ENCODE results near the gene TMEM38A.
"Not testable (repeated sequence)": the region's sequence is repeated elsewhere in the genome, so short reads cannot be mapped to it uniquely, and the experiment has no call there.

The TMEM38A gene

DNA sequence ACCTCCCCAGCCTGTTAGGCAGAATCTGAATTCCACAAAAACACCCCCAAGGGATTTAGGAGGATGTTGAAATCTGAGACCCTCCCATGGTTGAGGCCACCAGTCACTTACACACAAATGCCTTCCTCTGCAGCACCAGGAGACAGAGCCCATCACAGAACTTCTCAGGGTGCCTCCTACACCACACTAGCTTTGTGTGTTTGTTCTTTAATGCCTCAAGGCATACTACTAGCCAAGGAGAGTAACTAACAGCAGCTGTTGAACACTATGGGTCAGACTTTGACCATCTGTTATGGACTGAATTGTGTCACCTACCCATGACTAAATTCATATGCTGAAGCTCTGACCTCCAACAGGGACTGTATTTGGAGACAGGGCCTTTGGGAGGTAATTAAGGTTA lies 23.4 kb upstream of the TMEM38A start:
- no peak for DNase-seq (ENCODE audit: low read depth in 1 of 2, low spot score in 1 of 2)

- DNase-seq (ENCODE audit: low read depth in 1 of 2, low spot score in 1 of 2), result no peak
Observed at GRCh38 chr19:16638666-16639065, 22.3 kb upstream of the TMEM38A start.

- DNase-seq (ENCODE audit: low read depth in 1 of 2, low spot score in 1 of 2), result no peak
Observed at GRCh38 chr19:16640951-16641350, 20.0 kb upstream of the TMEM38A start.

- DNase-seq (ENCODE audit: low read depth in 1 of 2, low spot score in 1 of 2), result no peak
Observed at GRCh38 chr19:16641695-16642094, 19.2 kb upstream of the TMEM38A start.

- DNase-seq (ENCODE audit: low read depth in 1 of 2, low spot score in 1 of 2), result no peak
Observed at GRCh38 chr19:16645140-16645539, 15.8 kb upstream of the TMEM38A start.

GRCh38 chr19:16649734-16650133 lies 11.2 kb upstream of the TMEM38A start:
- DNase-seq (ENCODE audit: low read depth in 1 of 2, low spot score in 1 of 2), result no peak

- DNase-seq (ENCODE audit: low read depth in 1 of 2, low spot score in 1 of 2), result no peak
Observed at GRCh38 chr19:16650821-16651220, 10.1 kb upstream of the TMEM38A start.

- DNase-seq (ENCODE audit: low read depth in 1 of 2, low spot score in 1 of 2), result not testable (repeated sequence)
Observed at GRCh38 chr19:16651421-16652188, 9.3 kb upstream of the TMEM38A start.

GRCh38 chr19:16652854-16653253 lies 8.1 kb upstream of the TMEM38A start:
- DNase-seq (ENCODE audit: low read depth in 1 of 2, low spot score in 1 of 2), result no peak

- no peak for DNase-seq (ENCODE audit: low read depth in 1 of 2, low spot score in 1 of 2)
Observed at GRCh38 chr19:16654140-16654539, 6.8 kb upstream of the TMEM38A start.

GRCh38 chr19:16654627-16655026 lies 6.3 kb upstream of the TMEM38A start:
- DNase-seq (ENCODE audit: low read depth in 1 of 2, low spot score in 1 of 2), result no peak

GRCh38 chr19:16655727-16656126 lies 5.2 kb upstream of the TMEM38A start:
- DNase-seq (ENCODE audit: low read depth in 1 of 2, low spot score in 1 of 2), result no peak

GRCh38 chr19:16657384-16657783 lies 3.6 kb upstream of the TMEM38A start:
- no peak for DNase-seq (ENCODE audit: low read depth in 1 of 2, low spot score in 1 of 2)

DNA sequence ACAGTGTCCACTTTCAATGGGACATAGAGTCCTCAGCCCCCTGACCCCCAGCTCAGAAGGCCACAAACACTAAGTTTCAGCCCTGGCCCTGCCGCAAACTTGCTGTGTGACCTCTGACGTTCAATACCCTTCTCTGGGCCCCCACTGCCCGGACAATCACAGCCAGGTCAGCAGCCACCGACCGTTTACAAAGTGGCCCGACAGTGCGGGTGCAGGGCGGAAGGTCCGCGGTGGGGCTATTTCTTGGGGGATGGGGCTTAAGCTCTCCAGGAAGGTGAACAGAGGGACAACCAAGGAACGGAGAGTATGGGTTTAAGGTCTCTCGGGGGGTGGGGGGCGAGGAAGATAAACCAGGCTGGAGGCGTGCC lies 1.5 kb upstream of the TMEM38A start:
- no peak for DNase-seq (ENCODE audit: low read depth in 1 of 2, low spot score in 1 of 2)

DNA sequence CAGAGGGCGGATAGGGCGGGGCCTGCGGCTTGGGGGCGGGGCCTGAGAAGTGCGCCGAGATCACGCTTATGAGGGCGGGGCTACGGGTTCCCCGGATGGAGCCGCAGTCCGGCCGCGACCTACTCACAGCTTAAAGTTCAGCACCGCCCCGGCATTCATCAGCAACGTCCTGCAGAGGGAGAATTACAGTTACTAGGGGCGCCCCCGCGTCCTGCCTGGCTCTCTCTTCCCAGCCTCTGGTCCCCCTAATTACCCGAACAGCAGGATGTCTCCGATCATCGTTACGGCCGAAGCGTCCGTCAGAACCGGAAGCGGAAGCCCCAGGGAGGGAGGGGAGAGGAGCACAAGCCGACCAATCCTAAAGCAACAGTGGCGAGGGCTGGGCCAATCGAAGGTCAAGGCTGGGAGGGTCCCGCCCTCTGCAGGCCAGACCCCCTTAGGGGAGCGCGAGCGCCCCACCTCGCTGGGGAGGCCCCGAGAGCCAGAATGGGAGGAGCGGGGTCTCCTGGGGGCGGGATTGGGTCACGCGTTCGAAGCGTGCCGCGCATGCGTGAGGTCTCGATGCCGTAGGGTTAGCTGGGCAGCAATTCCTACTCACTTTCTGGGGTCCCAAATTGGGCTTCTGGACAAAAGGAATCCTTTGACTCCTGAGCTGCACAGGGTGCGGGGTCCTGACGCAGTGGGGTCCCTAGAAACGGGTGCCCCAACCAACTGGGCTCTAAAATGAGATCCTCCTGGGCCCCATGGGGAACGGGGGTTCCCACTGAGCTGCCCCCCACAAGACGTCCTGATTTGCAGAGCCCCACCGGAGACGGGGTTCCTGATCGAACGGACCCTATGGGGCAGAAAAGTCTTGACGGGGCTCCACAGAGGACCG lies 869 bp upstream of the TMEM38A start, which contains the start of gene SMIM7:
Gene SMIM7 (minus strand): TSS at position 313 of the 877 bp plus-strand sequence. CDS start 34 bp downstream, at position 279.
- peak; percentile 96 to 98 for DNase-seq (ENCODE audit: low read depth in 1 of 2, low spot score in 1 of 2)

DNA sequence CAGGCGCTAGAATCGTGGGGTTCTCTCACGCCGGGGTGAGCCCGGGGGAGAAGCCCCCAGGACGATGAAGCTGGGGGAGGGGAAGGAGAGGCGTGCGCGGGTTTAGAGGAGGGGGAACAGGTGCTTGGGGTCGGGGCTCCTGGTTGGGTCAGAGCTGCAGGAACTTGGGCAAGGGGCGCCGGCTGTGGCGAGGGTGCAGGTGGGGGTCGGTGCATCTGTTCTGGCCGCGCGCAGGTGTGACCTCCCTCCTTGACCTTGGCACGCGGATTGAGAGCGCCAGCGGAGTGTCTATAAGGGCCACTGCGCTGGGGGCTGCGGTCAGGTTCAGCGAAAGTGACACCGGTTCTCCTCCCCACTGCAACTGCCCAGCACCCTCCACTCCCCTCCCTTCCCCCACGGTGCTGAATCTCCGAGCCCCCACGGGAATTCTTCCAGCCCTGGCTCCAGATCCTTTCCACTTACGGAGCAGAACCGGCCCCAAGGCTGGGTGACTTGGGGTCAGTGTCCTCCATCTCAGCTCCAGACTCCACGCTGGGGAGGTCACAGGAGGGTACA lies 618 bp downstream of the TMEM38A start:
- no peak for DNase-seq (ENCODE audit: low read depth in 1 of 2, low spot score in 1 of 2)

- DNase-seq (ENCODE audit: low read depth in 1 of 2, low spot score in 1 of 2), result no peak
Observed at GRCh38 chr19:16668176-16668575, 7.2 kb downstream of the TMEM38A start.

- not testable (repeated sequence) for DNase-seq (ENCODE audit: low read depth in 1 of 2, low spot score in 1 of 2)
Observed at GRCh38 chr19:16668702-16669101, 7.8 kb downstream of the TMEM38A start.

DNA sequence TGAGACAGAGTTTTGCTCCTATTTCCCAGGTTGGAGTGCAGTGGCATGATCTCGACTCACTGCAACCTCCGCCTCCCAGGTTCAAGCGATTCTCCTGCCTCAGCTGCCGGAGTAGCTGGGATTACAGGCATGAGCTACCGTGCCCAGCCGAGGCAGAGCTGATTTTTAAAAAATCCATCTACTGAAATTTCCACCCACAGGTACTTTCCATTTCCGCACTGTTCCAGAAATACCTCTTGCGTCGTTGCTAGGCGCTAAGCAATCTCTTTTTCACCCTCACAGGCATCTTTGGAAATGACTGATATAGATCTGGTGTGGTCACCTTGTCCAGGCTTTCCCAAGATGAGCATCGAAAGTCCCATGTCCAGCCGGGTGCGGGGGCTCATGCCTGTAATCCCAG lies 9.4 kb downstream of the TMEM38A start:
- no peak for DNase-seq (ENCODE audit: low read depth in 1 of 2, low spot score in 1 of 2)

DNA sequence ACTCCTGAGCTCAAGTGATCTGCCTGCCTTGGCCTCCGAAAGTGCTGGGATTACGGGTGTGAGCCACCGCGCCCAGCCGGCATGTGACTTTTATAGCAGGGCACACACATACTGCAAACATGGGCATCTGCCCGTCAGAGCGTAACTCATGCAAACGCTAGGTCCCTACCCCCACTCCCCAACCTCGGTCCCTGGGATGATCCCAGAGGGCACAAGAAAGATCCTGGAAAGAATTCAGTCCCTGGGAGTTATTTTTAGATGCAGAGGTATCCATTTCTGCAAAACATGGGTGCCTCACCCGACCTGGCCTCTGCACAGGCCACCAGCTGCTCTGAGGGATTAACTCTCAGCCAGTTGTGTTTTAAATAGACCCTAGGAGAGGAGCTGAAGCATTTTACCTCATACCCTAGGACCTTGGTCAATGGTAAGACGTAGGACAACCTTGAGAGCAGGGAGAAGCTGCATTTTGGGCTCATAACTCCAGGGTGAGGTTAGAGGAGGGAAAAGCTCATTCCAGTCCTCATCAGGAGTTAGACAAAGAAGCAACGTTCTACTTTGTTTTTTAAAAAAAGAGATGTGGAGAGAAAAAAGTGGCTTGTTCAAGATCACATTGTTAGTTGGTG lies 10.8 kb downstream of the TMEM38A start:
- no peak for DNase-seq (ENCODE audit: low read depth in 1 of 2, low spot score in 1 of 2)

GRCh38 chr19:16673231-16673630 lies 12.3 kb downstream of the TMEM38A start:
- DNase-seq (ENCODE audit: low read depth in 1 of 2, low spot score in 1 of 2), result no peak

All from stimulated activated CD4-positive, alpha-beta T cell treated with anti-CD3 and anti-CD28 coated beads, Interleukin-15, amount 100 ng/mL, for 1 hour (primary cell).